PC-3 (cell line): ENCODE data around the gene PBX3. TPM values are rescaled to one million over a fixed set of nuclear protein-coding genes. Genes with fewer than 3 reads are reported as not detected.
"Not testable (repeated sequence)": the region's sequence is repeated elsewhere in the genome, so short reads cannot be mapped to it uniquely, and the experiment has no call there.

Experiments
- ATAC-seq: fragments of 200-7000 bp; cut with Tn5 transposase; 2 replicates; pipeline ENCODE4 v1.9.1; 2020; ENCODE audit warnings: mild to moderate bottlenecking, moderate library complexity
- BruUV-seq: library from RNA; stranded (reverse); fragments of 400-500 nt; replicated peaks from 2 replicates; lab custom pipeline; 2021; lab: Mats Ljungman, UMichigan
- CTCF ChIA-PET: fragments of 300-600 bp; sonication (Branson Sonifier 250); formaldehyde crosslinking; loops from one replicate; lab custom pipeline; 2022; ENCODE audit warnings: antibody characterized with exemption; lab: Charles Lee
- POLR2A ChIA-PET: fragments of 300-600 bp; sonication (Branson Sonifier 250); formaldehyde crosslinking; loops from one replicate; lab custom pipeline; 2022; ENCODE audit warnings: antibody characterized with exemption; ENCODE audit not compliant: unreplicated experiment; lab: Charles Lee
- DNase-seq: peaks from one replicate; pipeline ENCODE4 v3.0.0-alpha.2; 2015
- H2AFZ ChIP-seq: fragments of 300-600 bp; sonication (generic); 2 replicates; pipeline ENCODE4 v1.6.0; 2016; ENCODE audit warnings: antibody characterized with exemption, low read length
- H3F3A ChIP-seq: fragments of 300-600 bp; sonication (generic); one replicate; pipeline ENCODE4 v1.6.0; 2017; ENCODE audit warnings: antibody characterized with exemption, low read length, control low read depth, mild to moderate bottlenecking; ENCODE audit not compliant: unreplicated experiment
- H3K27ac ChIP-seq: fragments of 300-600 bp; sonication (generic); 2 replicates; pipeline ENCODE4 v1.5.1; 2016; ENCODE audit warnings: mild to moderate bottlenecking, low read length
- H3K27me3 ChIP-seq: fragments of 300-600 bp; sonication (generic); 2 replicates; pipeline ENCODE4 v1.6.1; 2016; ENCODE audit warnings: low read length, mixed read lengths
- H3K36me3 ChIP-seq: fragments of 300-600 bp; sonication (generic); 2 replicates; pipeline ENCODE4 v1.6.1; 2016; ENCODE audit warnings: low read depth, mixed run types, low read length, mixed read lengths
- H3K4me1 ChIP-seq: fragments of 300-600 bp; sonication (generic); 2 replicates; pipeline ENCODE4 v1.5.1; 2016; ENCODE audit warnings: low read length; ENCODE audit not compliant: insufficient read depth
- H3K4me2 ChIP-seq: fragments of 300-600 bp; sonication (generic); 2 replicates; pipeline ENCODE4 v1.6.0; 2016; ENCODE audit warnings: low read length
- H3K4me3 ChIP-seq: fragments of 300-600 bp; sonication (generic); 2 replicates; pipeline ENCODE4 v1.5.1; 2016; ENCODE audit warnings: mild to moderate bottlenecking, low read length, mixed read lengths
- H3K79me2 ChIP-seq: fragments of 300-600 bp; sonication (generic); 2 replicates; pipeline ENCODE4 v1.6.1; 2017; ENCODE audit warnings: low read length, mixed read lengths
- H3K9ac ChIP-seq: fragments of 300-600 bp; sonication (generic); 2 replicates; pipeline ENCODE4 v1.6.0; 2016; ENCODE audit warnings: mild to moderate bottlenecking, low read length
- H3K9me2 ChIP-seq: fragments of 300-600 bp; sonication (generic); replicated peaks from 2 replicates; pipeline ENCODE4 v1.6.1; 2016; ENCODE audit warnings: mixed run types, low read length, mixed read lengths
- H3K9me3 ChIP-seq: fragments of 300-600 bp; sonication (generic); 2 replicates; pipeline ENCODE4 v1.6.1; 2016; ENCODE audit warnings: low read length, mixed read lengths
- H4K20me1 ChIP-seq: fragments of 300-600 bp; sonication (generic); 2 replicates; pipeline ENCODE4 v1.6.1; 2016; ENCODE audit warnings: low read length, mixed read lengths
- CTCF ChIP-seq: fragments of 300-600 bp; sonication (generic); conservative IDR thresholded peaks from 2 replicates; pipeline ENCODE4 v1.5.1; 2017; ENCODE audit warnings: antibody characterized with exemption, low read depth, mild to moderate bottlenecking, low read length
- EZH2 ChIP-seq: fragments of 300-600 bp; sonication (generic); IDR thresholded peaks from one replicate; pipeline ENCODE4 v1.6.1; 2017; ENCODE audit warnings: antibody characterized with exemption, mild to moderate bottlenecking, low read length; ENCODE audit not compliant: unreplicated experiment
- EZH2phosphoT487 ChIP-seq: fragments of 300-600 bp; sonication (generic); IDR thresholded peaks from 2 replicates; pipeline ENCODE4 v1.6.1; 2018; ENCODE audit warnings: mild to moderate bottlenecking, antibody characterized with exemption, low read length, borderline replicate concordance
- intact Hi-C: fragments of 100-400 bp; cut with micrococcal nuclease; formaldehyde crosslinking; loops from 2 replicates; pipeline ENCODE4 v1.9.0; 2023
- total RNA-seq: library from RNA; depleted of rRNA; stranded (reverse); fragments of >200 nt; gene quantifications from 2 replicates; pipeline ENCODE4 v1.2.3, GENCODE V29; 2014

The PBX3 gene
- total RNA-seq, 1 experiment from 2014 or later, result 35.5 TPM

GRCh38 chr9:125778538-125779219 lies 31.5 kb downstream of the PBX3 start:
- H3F3A ChIP-seq, H3K27ac ChIP-seq, H3K36me3 ChIP-seq, CTCF ChIA-PET, POLR2A ChIA-PET, H3K4me2 ChIP-seq, H3K9me2 ChIP-seq, H3K9me3 ChIP-seq, H2AFZ ChIP-seq, BruUV-seq, H3K79me2 ChIP-seq, H4K20me1 ChIP-seq, DNase-seq, H3K9ac ChIP-seq, ATAC-seq, H3K4me3 ChIP-seq, H3K4me1 ChIP-seq, intact Hi-C loops, H3K27me3 ChIP-seq: not testable (repeated sequence)

GRCh38 chr9:125779220-125779565 lies 32.0 kb downstream of the PBX3 start:
- H4K20me1 ChIP-seq, H3K27ac ChIP-seq, BruUV-seq, H3K79me2 ChIP-seq, H3K9me3 ChIP-seq, ATAC-seq, H3F3A ChIP-seq, CTCF ChIA-PET, H3K4me3 ChIP-seq, H2AFZ ChIP-seq, H3K36me3 ChIP-seq, H3K9me2 ChIP-seq, intact Hi-C loops, DNase-seq, H3K9ac ChIP-seq, H3K4me1 ChIP-seq, H3K4me2 ChIP-seq, POLR2A ChIA-PET, H3K27me3 ChIP-seq: not testable (repeated sequence)

- POLR2A ChIA-PET, result no interaction called here
These were observed 35.5 kb downstream of the PBX3 start for GRCh38 chr9:125782718-125783117.

More at GRCh38 chr9:125782718-125783117, 35.5 kb downstream of the PBX3 start:
- no TSS peak for BruUV-seq
- Histone ChIP-seq H3K4me3 (no peak overlapping the region), H3K9me3 (no peaks in the 10 kb centered on the region), H3F3A (no peaks in the 10 kb centered on the region), H3K36me3 (no peaks in the 10 kb centered on the region), H3K79me2 (no peaks in the 10 kb centered on the region), H3K4me2 (no peak overlapping the region), H3K9ac (no peak overlapping the region), H4K20me1 (no peaks in the 10 kb centered on the region), H3K9me2 (no peaks in the 10 kb centered on the region), H3K27me3 (no peaks in the 10 kb centered on the region), H3K27ac (no peak overlapping the region), H2AFZ (no peak overlapping the region), H3K4me1 (no peaks in the 10 kb centered on the region)
- DNase-seq, result no peak
- intact Hi-C loops, result no loop called here
- TF ChIP-seq EZH2phosphoT487 (no peak), EZH2 (no peak), CTCF (no peak)
- CTCF ChIA-PET, result interaction anchor here (0.6 kb wide), 1 partner anchor 718 kb away, joined by 4 read pairs; no protein-coding TSS in a partner anchor
- ATAC-seq, result no peak
